Mesenchymal stem cell (in vitro differentiated cells and primary cell): ENCODE results near the gene NGEF.
A peak's percentile ranks its signal among the peaks of the same experiment; 100 is the strongest.

Experiments used
- DNase-seq: peaks from one replicate; pipeline ENCODE4 v3.0.0-alpha.2; 2013
- H2AFZ ChIP-seq: one replicate; pipeline ENCODE4 v1.6.1; 2013; ENCODE audit warnings: low read depth, mild to moderate bottlenecking, control low read depth, inconsistent platforms, low read length, moderate library complexity
- H2AK5ac ChIP-seq: 2 replicates; pipeline ENCODE4 v1.6.1; 2013; ENCODE audit warnings: low read length, moderate library complexity, mild to moderate bottlenecking, inconsistent platforms; ENCODE audit not compliant: severe bottlenecking
- H2BK120ac ChIP-seq: one replicate; pipeline ENCODE4 v1.6.1; 2013; ENCODE audit warnings: low read depth, mild to moderate bottlenecking, inconsistent platforms, low read length, moderate library complexity
- H2BK12ac ChIP-seq, 2 experiments: one replicate each; pipeline ENCODE4 v1.6.1; 2013; ENCODE audit warnings: inconsistent platforms in 2 of 2, low read length in 2 of 2, mild to moderate bottlenecking in 2 of 2, moderate library complexity in 2 of 2, control low read depth in 1 of 2
- H2BK15ac ChIP-seq: one replicate; pipeline ENCODE4 v1.6.1; 2013; ENCODE audit warnings: mild to moderate bottlenecking, low read depth, inconsistent platforms; ENCODE audit not compliant: poor library complexity, severe bottlenecking
- H2BK5ac ChIP-seq: 2 replicates; pipeline ENCODE4 v1.6.1; 2013; ENCODE audit warnings: low read depth, mild to moderate bottlenecking, low read length, control low read depth, inconsistent platforms; ENCODE audit not compliant: poor library complexity, severe bottlenecking
- H3K14ac ChIP-seq, 2 experiments: one replicate each; pipeline ENCODE4 v1.6.1; 2013; ENCODE audit warnings: inconsistent platforms in 2 of 2, low read length in 2 of 2, control low read depth in 1 of 2, mild to moderate bottlenecking in 1 of 2, moderate library complexity in 1 of 2
- H3K18ac ChIP-seq, 2 experiments: one replicate each; pipeline ENCODE4 v1.6.1; 2013; ENCODE audit warnings: inconsistent platforms in 2 of 2, low read length in 2 of 2, control low read depth in 1 of 2, low read depth in 1 of 2, mild to moderate bottlenecking in 1 of 2
- H3K23ac ChIP-seq, 2 experiments: one replicate each; pipeline ENCODE4 v1.6.1; 2013; ENCODE audit warnings: inconsistent platforms in 2 of 2, low read length in 2 of 2, mild to moderate bottlenecking in 2 of 2, moderate library complexity in 2 of 2, control low read depth in 1 of 2
- H3K27ac ChIP-seq: 2 replicates; pipeline ENCODE4 v1.5.1; 2013; ENCODE audit warnings: mild to moderate bottlenecking, moderate library complexity, low read length, control low read depth, inconsistent platforms; ENCODE audit not compliant: poor library complexity, severe bottlenecking
- H3K27me3 ChIP-seq, 2 experiments: 2 replicates each; pipeline versions ENCODE4 v1.6.1 to v1.7.0; 2013; ENCODE audit warnings: low read length in 2 of 2, mild to moderate bottlenecking in 2 of 2, moderate library complexity in 2 of 2, control low read depth in 1 of 2, inconsistent platforms in 1 of 2; ENCODE audit not compliant: control insufficient read depth in 1 of 2, insufficient read depth in 1 of 2
- H3K36me3 ChIP-seq, 2 experiments: 2 replicates each; pipeline versions ENCODE4 v1.6.1 to v1.7.0; 2013; ENCODE audit warnings: low read length in 2 of 2, control low read depth in 1 of 2, inconsistent platforms in 1 of 2, low read depth in 1 of 2, mild to moderate bottlenecking in 1 of 2; ENCODE audit not compliant: insufficient read depth in 2 of 2, control insufficient read depth in 1 of 2
- H3K4ac ChIP-seq, 2 experiments: one replicate each; pipeline ENCODE4 v1.6.1; 2013; ENCODE audit warnings: inconsistent platforms in 2 of 2, low read length in 2 of 2, mild to moderate bottlenecking in 2 of 2, moderate library complexity in 2 of 2, control low read depth in 1 of 2, low read depth in 1 of 2
- H3K4me1 ChIP-seq: 2 replicates; pipeline ENCODE4 v1.6.1; 2013; ENCODE audit warnings: low read depth, low read length, control low read depth; ENCODE audit not compliant: control insufficient read depth, insufficient read depth
- H3K4me2 ChIP-seq: 2 replicates; pipeline ENCODE4 v1.6.1; 2013; ENCODE audit warnings: low read length, mild to moderate bottlenecking, inconsistent platforms; ENCODE audit not compliant: poor library complexity, severe bottlenecking
- H3K4me3 ChIP-seq, 2 experiments: 2 replicates each; pipeline versions ENCODE4 v1.5.1 to v1.7.0; 2013; ENCODE audit warnings: low read length in 2 of 2, mild to moderate bottlenecking in 2 of 2, control low read depth in 1 of 2, low read depth in 1 of 2; ENCODE audit not compliant: insufficient read depth in 1 of 2
- H3K79me1 ChIP-seq: replicated peaks from 2 replicates; pipeline ENCODE4 v1.6.1; 2013; ENCODE audit warnings: mild to moderate bottlenecking, control low read depth, low read length, inconsistent platforms; ENCODE audit not compliant: poor library complexity, severe bottlenecking
- H3K9ac ChIP-seq: 2 replicates; pipeline ENCODE4 v1.7.0; 2013; ENCODE audit warnings: mild to moderate bottlenecking, low read length, moderate library complexity
- H3K9me3 ChIP-seq: 2 replicates; pipeline ENCODE4 v1.7.0; 2013; ENCODE audit warnings: mild to moderate bottlenecking, low read length; ENCODE audit not compliant: control insufficient read depth
- H4K8ac ChIP-seq: one replicate; pipeline ENCODE4 v1.6.1; 2013; ENCODE audit warnings: inconsistent platforms, mild to moderate bottlenecking, low read length, moderate library complexity
- H4K91ac ChIP-seq: one replicate; pipeline ENCODE4 v1.6.1; 2013; ENCODE audit warnings: mild to moderate bottlenecking, low read length, inconsistent platforms
- WGBS: methylation state at CpG from one replicate; pipeline ENCODE4 v1.1.7; 2013; ENCODE audit warnings: mixed read lengths; 5-methylcytosine and 5-hydroxymethylcytosine counted together

NGEF gene

DNA sequence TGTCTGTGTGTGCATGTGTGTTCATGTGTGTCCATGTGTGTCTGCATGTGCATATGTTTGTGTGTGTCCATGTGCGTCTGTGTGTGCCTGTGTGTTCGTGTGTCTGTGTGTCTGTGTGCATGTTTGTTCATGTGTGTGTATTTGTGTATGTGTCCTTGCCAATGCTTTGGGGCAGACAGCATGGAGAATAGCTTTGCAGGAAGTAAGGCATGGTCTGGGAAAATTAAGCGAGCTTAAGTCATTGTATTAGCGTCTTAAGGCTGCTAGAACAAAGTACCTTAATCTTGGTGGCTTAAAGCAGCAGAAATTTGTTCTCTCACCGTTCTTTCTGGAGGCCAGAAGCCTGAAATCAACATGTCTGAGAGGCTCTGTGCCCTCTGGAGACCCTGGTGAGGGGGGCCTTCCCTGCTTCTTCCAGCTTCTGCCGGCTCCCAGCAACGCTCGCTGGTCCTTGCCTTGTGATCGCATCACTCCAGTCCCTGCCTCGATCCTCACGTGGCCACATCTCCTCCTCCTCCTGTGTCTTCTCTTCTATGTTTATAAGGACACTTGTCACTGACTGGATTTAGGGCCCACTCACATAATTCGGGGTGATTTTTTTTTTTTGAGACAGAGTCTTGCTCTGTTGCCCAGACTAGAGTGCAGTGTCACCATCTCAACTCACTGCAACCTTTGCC lies 23.2 kb upstream of the NGEF start:
- no peak for DNase-seq
- Histone ChIP-seq H3K27me3 (peaks cover 0 to 5% of the 10 kb centered on the region in 2 experiments), H3K4ac (no peak overlapping the region), H2AK5ac (no peak overlapping the region), H2AFZ (no peak overlapping the region), H2BK15ac (no peak overlapping the region), H3K4me1 (no peaks in the 10 kb centered on the region), H3K27ac (no peak overlapping the region), H3K9ac (no peak overlapping the region), H3K14ac (peak overlapping the region in 1 of 2 experiments; percentile 1), H3K4me2 (no peak overlapping the region), H2BK5ac (no peak overlapping the region), H4K8ac (no peak overlapping the region), H3K79me1 (no peaks in the 10 kb centered on the region), H3K36me3 (no peaks in the 10 kb centered on the region), H3K4me3 (no peak overlapping the region), H4K91ac (peak overlapping the region; percentile 10), H2BK120ac (no peak overlapping the region), H3K23ac (no peak overlapping the region), H2BK12ac (no peak overlapping the region), H3K9me3 (peaks cover 3% of the 10 kb centered on the region), H3K18ac (no peak overlapping the region)
- WGBS: 92% methylated on average over 12 of the region's 12 CpGs

GRCh38 chr2:233035426-233036161 lies 22.5 kb upstream of the NGEF start:
- no peak overlapping the region for H4K8ac ChIP-seq
- peaks cover 0 to 5% of the 10 kb centered on the region in 2 experiments for H3K27me3 ChIP-seq

DNA sequence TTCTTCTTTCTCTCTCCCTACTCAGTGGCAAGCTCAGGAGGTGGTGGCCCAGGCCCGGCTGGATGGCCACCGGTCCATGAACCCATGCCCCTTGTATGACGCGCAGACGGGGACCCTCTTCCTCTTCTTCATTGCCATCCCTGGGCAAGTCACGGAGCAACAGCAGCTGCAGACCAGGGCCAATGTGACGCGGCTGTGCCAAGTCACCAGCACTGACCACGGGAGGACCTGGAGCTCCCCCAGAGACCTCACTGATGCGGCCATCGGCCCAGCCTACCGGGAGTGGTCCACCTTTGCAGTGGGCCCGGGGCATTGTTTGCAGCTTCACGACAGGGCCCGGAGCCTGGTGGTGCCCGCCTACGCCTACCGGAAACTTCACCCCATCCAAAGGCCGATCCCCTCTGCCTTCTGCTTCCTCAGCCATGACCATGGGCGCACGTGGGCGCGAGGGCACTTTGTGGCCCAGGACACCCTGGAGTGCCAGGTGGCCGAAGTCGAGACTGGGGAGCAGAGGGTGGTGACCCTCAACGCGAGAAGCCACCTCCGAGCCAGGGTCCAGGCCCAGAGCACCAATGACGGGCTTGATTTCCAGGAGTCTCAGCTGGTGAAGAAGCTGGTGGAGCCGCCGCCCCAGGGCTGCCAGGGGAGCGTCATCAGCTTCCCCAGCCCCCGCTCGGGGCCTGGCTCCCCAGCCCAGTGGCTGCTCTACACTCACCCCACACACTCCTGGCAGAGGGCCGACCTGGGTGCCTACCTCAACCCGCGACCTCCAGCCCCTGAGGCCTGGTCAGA lies 21.2 kb upstream of the NGEF start:
- Histone ChIP-seq H3K23ac (no peak overlapping the region), H3K18ac (no peak overlapping the region), H2BK15ac (no peak overlapping the region), H3K4me3 (no peak overlapping the region), H4K91ac (no peak overlapping the region), H2BK5ac (no peak overlapping the region), H3K14ac (no peak overlapping the region), H3K27me3 (no peaks in the 10 kb centered on the region), H4K8ac (no peak overlapping the region), H3K4ac (no peak overlapping the region), H2BK120ac (no peak overlapping the region), H3K4me2 (no peak overlapping the region), H3K9ac (no peak overlapping the region), H2AK5ac (no peak overlapping the region), H2BK12ac (no peak overlapping the region), H3K9me3 (peaks cover 3% of the 10 kb centered on the region), H3K4me1 (no peaks in the 10 kb centered on the region), H3K27ac (no peak overlapping the region), H3K36me3 (no peaks in the 10 kb centered on the region), H3K79me1 (no peaks in the 10 kb centered on the region), H2AFZ (no peak overlapping the region)
- no peak for DNase-seq
- 94% methylated on average over 37 of the region's 37 CpGs for WGBS

More at GRCh38 chr2:233035426-233036161, 22.5 kb upstream of the NGEF start:
- Histone ChIP-seq H2BK12ac (no peak overlapping the region), H3K9ac (no peak overlapping the region), H3K27ac (no peak overlapping the region), H3K36me3 (no peaks in the 10 kb centered on the region), H3K4me2 (no peak overlapping the region), H3K23ac (no peak overlapping the region), H2AK5ac (no peak overlapping the region), H3K4ac (no peak overlapping the region), H3K79me1 (no peaks in the 10 kb centered on the region), H3K4me1 (no peaks in the 10 kb centered on the region), H2AFZ (no peak overlapping the region), H3K4me3 (no peak overlapping the region), H4K91ac (peak overlapping the region; percentile 10), H3K9me3 (peaks cover 3% of the 10 kb centered on the region), H2BK120ac (no peak overlapping the region), H2BK15ac (no peak overlapping the region), H3K14ac (peak overlapping the region in 1 of 2 experiments; percentile 1), H3K18ac (no peak overlapping the region), H2BK5ac (no peak overlapping the region)
- no peak for DNase-seq
- 94% methylated on average over 23 of the region's 23 CpGs for WGBS

- H4K91ac ChIP-seq: no peak overlapping the region
- no peak overlapping the region for H2BK15ac ChIP-seq
- no peaks in the 10 kb centered on the region for H3K4me1 ChIP-seq
- H3K4me3 ChIP-seq: no peak overlapping the region
- peaks cover 3% of the 10 kb centered on the region for H3K9me3 ChIP-seq
- no peak overlapping the region for H3K23ac ChIP-seq
- no peak overlapping the region for H3K9ac ChIP-seq
- no peak overlapping the region for H3K27ac ChIP-seq
- no peak overlapping the region for H2BK120ac ChIP-seq
- no peak overlapping the region for H2BK5ac ChIP-seq
- H2AFZ ChIP-seq: no peak overlapping the region
- no peak overlapping the region for H3K14ac ChIP-seq
- no peak overlapping the region for H4K8ac ChIP-seq
- H2AK5ac ChIP-seq: no peak overlapping the region
- H2BK12ac ChIP-seq: no peak overlapping the region
- H3K36me3 ChIP-seq: no peaks in the 10 kb centered on the region
- no peaks in the 10 kb centered on the region for H3K27me3 ChIP-seq
- no peak overlapping the region for H3K4ac ChIP-seq
- no peak overlapping the region for H3K4me2 ChIP-seq
- WGBS: 77% methylated on average over 7 of the region's 9 CpGs
- no peaks in the 10 kb centered on the region for H3K79me1 ChIP-seq
- no peak for DNase-seq
- H3K18ac ChIP-seq: no peak overlapping the region
Observed at GRCh38 chr2:233033672-233034071, 20.6 kb upstream of the NGEF start.
